ENCODE data around the gene OR2Z1.

The OR2Z1 gene

DNA sequence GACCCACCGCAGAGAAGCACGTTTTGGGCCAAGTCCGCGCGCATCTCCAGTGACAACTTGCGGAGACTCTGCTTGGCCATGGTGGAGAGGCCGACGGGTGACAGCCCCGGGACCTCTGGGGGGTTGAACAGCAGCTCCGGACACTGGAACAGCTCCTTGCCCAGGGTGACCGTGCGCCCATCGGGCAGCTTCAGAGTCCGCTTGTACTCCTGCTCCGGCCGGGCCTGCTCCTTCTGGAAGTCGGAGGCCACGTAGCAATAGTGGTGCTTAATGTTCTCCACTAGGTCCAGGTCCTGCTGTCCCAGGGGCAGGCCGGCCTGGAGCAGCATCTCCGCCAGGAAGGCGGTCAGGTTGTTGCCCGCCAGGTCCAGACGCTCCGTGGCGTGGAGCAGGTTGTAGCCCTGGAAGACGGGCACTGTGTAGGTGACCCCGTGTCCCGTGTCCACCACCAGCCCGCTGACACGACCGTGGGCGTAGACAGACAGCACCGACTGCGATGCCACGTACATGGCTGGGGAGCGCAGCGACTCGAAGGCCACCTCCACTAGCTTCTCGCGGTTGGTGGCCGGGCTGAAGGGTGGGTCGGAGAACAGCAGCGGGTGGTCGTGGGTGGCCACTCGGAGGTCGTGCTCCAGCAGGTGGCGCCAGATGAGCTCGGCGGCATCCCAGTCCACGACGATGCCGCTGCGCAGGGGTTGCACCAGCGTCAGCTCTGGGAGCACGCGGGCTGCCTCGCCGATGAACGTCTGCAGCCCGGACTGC, 23.6 kb upstream of the OR2Z1 start:
- Histone ChIP-seq H3K36me3 (ENCODE audit: control insufficient read depth, insufficient read depth, low read length) (no peaks in the 10 kb centered on the region), H3K4me3 (replicated peaks; ENCODE audit: low read depth, low read length) (no peak overlapping the region), H3K27me3 (replicated peaks; ENCODE audit: control insufficient read depth, insufficient read depth, low read length) (no peaks in the 10 kb centered on the region)
- no peak for DNase-seq (ENCODE audit: extremely low read depth, insufficient read length)
- TF ChIP-seq, protein P1, sequence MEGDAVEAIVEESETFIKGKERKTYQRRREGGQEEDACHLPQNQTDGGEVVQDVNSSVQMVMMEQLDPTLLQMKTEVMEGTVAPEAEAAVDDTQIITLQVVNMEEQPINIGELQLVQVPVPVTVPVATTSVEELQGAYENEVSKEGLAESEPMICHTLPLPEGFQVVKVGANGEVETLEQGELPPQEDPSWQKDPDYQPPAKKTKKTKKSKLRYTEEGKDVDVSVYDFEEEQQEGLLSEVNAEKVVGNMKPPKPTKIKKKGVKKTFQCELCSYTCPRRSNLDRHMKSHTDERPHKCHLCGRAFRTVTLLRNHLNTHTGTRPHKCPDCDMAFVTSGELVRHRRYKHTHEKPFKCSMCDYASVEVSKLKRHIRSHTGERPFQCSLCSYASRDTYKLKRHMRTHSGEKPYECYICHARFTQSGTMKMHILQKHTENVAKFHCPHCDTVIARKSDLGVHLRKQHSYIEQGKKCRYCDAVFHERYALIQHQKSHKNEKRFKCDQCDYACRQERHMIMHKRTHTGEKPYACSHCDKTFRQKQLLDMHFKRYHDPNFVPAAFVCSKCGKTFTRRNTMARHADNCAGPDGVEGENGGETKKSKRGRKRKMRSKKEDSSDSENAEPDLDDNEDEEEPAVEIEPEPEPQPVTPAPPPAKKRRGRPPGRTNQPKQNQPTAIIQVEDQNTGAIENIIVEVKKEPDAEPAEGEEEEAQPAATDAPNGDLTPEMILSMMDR (IDR thresholded peaks at IDR 0.05; ENCODE audit: insufficient read depth, low read length, poor library complexity, severe bottlenecking): peak; percentile 37

GRCh38 chr19:8698433-8699063, 22.9 kb upstream of the OR2Z1 start, which contains the start of gene ACTL9:
TSS of gene ACTL9 (minus strand) at chr19:8698795. CDS start at chr19:8698701, 94 bp downstream.
- Histone ChIP-seq H3K27me3 (replicated peaks; ENCODE audit: control insufficient read depth, insufficient read depth, low read length) (no peaks in the 10 kb centered on the region), H3K4me3 (replicated peaks; ENCODE audit: low read depth, low read length) (no peak within 1 kb of the TSS), H3K36me3 (ENCODE audit: control insufficient read depth, insufficient read depth, low read length) (no peaks in the 10 kb centered on the region)
- TF ChIP-seq, protein P1 (IDR thresholded peaks at IDR 0.05; ENCODE audit: insufficient read depth, low read length, poor library complexity, severe bottlenecking): no peak
- no peak for DNase-seq (ENCODE audit: extremely low read depth, insufficient read length)

DNA sequence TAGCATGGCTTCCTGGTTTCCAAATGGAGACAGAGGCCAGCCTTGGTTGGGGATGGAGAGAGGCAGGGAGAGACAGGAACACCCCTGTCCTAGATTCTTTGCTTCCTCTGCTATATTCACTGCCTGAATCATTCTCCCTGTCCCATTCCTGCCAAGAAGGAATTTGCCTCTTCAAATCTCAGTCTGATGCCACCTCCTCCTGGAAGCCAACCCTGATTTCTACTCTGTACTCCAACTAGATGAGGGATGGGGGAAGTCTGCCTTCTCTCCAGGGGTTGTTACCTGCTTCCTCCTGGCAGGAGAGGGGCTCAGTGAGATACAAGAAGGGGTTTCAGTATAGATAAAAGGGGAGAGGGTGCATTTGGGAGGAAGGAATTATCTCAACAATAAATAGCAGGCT, 21.5 kb upstream of the OR2Z1 start:
- no peak overlapping the region for H3K4me3 ChIP-seq (replicated peaks; ENCODE audit: low read depth, low read length)
- DNase-seq (ENCODE audit: extremely low read depth, insufficient read length): no peak
- TF ChIP-seq, protein P1 (IDR thresholded peaks at IDR 0.05; ENCODE audit: insufficient read depth, low read length, poor library complexity, severe bottlenecking): no peak
- no peaks in the 10 kb centered on the region for H3K27me3 ChIP-seq (replicated peaks; ENCODE audit: control insufficient read depth, insufficient read depth, low read length)
- H3K36me3 ChIP-seq (ENCODE audit: control insufficient read depth, insufficient read depth, low read length): no peaks in the 10 kb centered on the region

- TF ChIP-seq, protein P1 (IDR thresholded peaks at IDR 0.05; ENCODE audit: insufficient read depth, low read length, poor library complexity, severe bottlenecking): no peak
- Histone ChIP-seq H3K27me3 (replicated peaks; ENCODE audit: control insufficient read depth, insufficient read depth, low read length) (no peaks in the 10 kb centered on the region), H3K36me3 (ENCODE audit: control insufficient read depth, insufficient read depth, low read length) (no peaks in the 10 kb centered on the region), H3K4me3 (replicated peaks; ENCODE audit: low read depth, low read length) (no peak overlapping the region)
- DNase-seq (ENCODE audit: extremely low read depth, insufficient read length): no peak
Measured at GRCh38 chr19:8700956-8701355, 20.5 kb upstream of the OR2Z1 start.

DNA sequence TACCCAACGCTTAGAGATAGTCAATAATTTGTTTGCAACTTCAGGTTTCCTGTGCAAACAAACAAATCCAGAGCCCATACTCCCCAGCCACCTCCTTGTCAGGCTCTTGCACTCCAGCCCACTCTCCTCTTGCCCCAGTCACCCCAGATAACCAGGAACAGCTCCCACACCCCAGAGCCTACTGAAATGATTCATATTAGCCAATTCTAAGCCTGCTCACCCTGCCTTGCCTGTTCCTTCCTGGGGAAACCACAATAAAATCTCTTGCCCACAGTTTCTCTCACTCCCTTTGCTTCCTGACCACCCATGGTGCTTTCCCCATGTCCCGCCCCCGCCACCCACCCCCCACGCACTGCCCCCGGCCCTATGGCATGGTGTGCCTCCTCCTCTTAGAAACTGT, 19.1 kb upstream of the OR2Z1 start:
- H3K4me3 ChIP-seq (replicated peaks; ENCODE audit: low read depth, low read length): no peak overlapping the region
- TF ChIP-seq, protein P1 (IDR thresholded peaks at IDR 0.05; ENCODE audit: insufficient read depth, low read length, poor library complexity, severe bottlenecking): no peak
- no peaks in the 10 kb centered on the region for H3K36me3 ChIP-seq (ENCODE audit: control insufficient read depth, insufficient read depth, low read length)
- no peaks in the 10 kb centered on the region for H3K27me3 ChIP-seq (replicated peaks; ENCODE audit: control insufficient read depth, insufficient read depth, low read length)
- no peak for DNase-seq (ENCODE audit: extremely low read depth, insufficient read length)

All from GM06990 (cell line).